Loucy (cell line): ENCODE data around the gene SUCLG2.

Source experiments
- EZH2phosphoT487 ChIP-seq: fragments of 200-600 bp; IDR thresholded peaks from 2 replicates; pipeline ENCODE4 v1.6.1; 2018; ENCODE audit warnings: antibody characterized with exemption, mild to moderate bottlenecking, moderate library complexity, borderline replicate concordance
- TF ChIP-seq, protein P1 (sequence below): fragments of 200-600 bp; sonication (generic); conservative IDR thresholded peaks from 2 replicates; pipeline ENCODE4 v1.5.1; 2014; ENCODE audit warnings: mild to moderate bottlenecking, antibody characterized with exemption, low read length

DNA sequence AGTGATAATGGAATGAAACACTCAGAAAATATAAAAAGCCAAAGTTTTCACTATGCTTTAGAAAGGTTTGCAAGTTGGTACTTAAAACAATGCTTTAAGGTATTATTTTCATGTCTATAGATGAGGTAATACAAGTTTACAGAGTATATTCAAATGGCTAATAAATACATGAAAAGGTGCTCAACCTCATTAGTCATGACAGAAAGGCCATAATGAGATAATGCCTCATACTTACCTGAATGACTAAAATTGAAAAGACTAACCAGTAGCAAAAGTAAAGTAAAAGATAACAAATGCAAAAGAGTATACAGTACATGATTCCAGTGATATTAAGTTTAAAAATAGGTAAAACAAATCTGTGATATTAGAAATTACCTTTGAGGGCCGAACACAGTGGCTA is 163.8 kb downstream of the SUCLG2 start:
- TF ChIP-seq, protein P1, sequence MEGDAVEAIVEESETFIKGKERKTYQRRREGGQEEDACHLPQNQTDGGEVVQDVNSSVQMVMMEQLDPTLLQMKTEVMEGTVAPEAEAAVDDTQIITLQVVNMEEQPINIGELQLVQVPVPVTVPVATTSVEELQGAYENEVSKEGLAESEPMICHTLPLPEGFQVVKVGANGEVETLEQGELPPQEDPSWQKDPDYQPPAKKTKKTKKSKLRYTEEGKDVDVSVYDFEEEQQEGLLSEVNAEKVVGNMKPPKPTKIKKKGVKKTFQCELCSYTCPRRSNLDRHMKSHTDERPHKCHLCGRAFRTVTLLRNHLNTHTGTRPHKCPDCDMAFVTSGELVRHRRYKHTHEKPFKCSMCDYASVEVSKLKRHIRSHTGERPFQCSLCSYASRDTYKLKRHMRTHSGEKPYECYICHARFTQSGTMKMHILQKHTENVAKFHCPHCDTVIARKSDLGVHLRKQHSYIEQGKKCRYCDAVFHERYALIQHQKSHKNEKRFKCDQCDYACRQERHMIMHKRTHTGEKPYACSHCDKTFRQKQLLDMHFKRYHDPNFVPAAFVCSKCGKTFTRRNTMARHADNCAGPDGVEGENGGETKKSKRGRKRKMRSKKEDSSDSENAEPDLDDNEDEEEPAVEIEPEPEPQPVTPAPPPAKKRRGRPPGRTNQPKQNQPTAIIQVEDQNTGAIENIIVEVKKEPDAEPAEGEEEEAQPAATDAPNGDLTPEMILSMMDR: no peak
- no peak for TF ChIP-seq EZH2phosphoT487
